Glutamatergic neuron (in vitro differentiated cells): Measurements from ENCODE around the gene FRAS1. TPM values are rescaled to one million over a fixed set of nuclear protein-coding genes. Genes with fewer than 3 reads are reported as not detected.

Experiments
- DNase-seq: peaks from one replicate; pipeline ENCODE4 v3.0.0; 2022
- H3K27ac Mint-ChIP-seq: one replicate; pipeline ENCODE4 v1.8.0; 2020; ENCODE audit warnings: mild to moderate bottlenecking, mixed read lengths, inconsistent platforms; ENCODE audit not compliant: unreplicated experiment
- H3K27me3 Mint-ChIP-seq: one replicate; pipeline ENCODE4 v1.8.0; 2020; ENCODE audit warnings: mild to moderate bottlenecking, moderate library complexity, mixed read lengths, inconsistent platforms; ENCODE audit not compliant: unreplicated experiment
- H3K36me3 Mint-ChIP-seq: one replicate; pipeline ENCODE4 v1.8.0; 2020; ENCODE audit warnings: mild to moderate bottlenecking, mixed read lengths, inconsistent platforms; ENCODE audit not compliant: unreplicated experiment
- H3K4me1 Mint-ChIP-seq: one replicate; pipeline ENCODE4 v1.8.0; 2020; ENCODE audit warnings: mild to moderate bottlenecking, low read depth, mixed read lengths, inconsistent platforms; ENCODE audit not compliant: unreplicated experiment
- H3K4me3 Mint-ChIP-seq: one replicate; pipeline ENCODE4 v1.8.0; 2020; ENCODE audit warnings: mild to moderate bottlenecking, mixed read lengths, inconsistent platforms; ENCODE audit not compliant: unreplicated experiment
- H3K9me3 Mint-ChIP-seq: one replicate; pipeline ENCODE4 v1.8.0; 2020; ENCODE audit warnings: mild to moderate bottlenecking, moderate library complexity, mixed read lengths, inconsistent platforms; ENCODE audit not compliant: unreplicated experiment
- total RNA-seq: library from RNA; stranded (reverse); fragmentation: NEBNext Ultra II Directional; extraction: Animal tissue kit (Norgen Biotek cat#: 25700); gene quantifications from one replicate; pipeline ENCODE4 v1.2.1, GENCODE V29; 2021; ENCODE audit not compliant: unreplicated experiment
- TF ChIP-seq, protein P1 (sequence below): fragments of 200-600 bp; sonication (generic); IDR thresholded peaks from one replicate; pipeline ENCODE4 v1.5.0; 2021; ENCODE audit not compliant: partially characterized antibody, unreplicated experiment

FRAS1 gene
- total RNA-seq, 1 donor from 2014 or later = 18.7 TPM

DNA sequence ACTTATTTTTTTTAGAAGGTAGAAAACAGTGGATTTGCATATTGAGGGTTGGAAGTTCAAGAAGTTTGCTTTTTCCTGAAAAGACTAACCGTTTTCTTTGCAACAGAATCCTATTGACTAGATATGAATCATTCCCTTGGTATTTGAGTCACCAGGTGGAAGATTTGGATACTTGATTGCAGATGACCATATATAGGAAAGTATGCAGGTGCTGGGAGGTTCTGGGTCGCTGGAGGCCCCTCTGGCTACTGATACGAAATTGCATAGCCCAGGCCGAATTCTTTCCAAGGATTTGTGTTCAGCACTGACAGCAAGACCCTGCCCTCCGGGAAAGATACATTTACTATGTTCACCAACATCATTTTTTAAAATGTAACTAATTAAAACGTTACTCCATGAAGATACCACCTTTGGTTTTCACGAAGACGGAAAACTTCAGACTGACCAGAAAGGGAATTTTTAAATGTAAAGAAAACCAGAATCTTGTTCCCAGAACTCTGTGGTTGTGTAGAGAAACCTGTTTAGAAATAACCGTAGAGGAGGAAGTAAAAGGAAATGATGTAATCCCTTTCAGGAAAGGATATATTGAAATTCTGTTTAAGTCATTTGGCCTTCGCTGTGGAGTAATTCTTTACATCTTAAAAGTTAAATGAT lies 495.4 kb downstream of the FRAS1 start:
- no peaks in the 10 kb centered on the region for H3K27me3 Mint-ChIP-seq
- no peaks in the 10 kb centered on the region for H3K4me1 Mint-ChIP-seq
- H3K9me3 Mint-ChIP-seq = no peaks in the 10 kb centered on the region
- H3K36me3 Mint-ChIP-seq = no peaks in the 10 kb centered on the region
- TF ChIP-seq, protein P1, sequence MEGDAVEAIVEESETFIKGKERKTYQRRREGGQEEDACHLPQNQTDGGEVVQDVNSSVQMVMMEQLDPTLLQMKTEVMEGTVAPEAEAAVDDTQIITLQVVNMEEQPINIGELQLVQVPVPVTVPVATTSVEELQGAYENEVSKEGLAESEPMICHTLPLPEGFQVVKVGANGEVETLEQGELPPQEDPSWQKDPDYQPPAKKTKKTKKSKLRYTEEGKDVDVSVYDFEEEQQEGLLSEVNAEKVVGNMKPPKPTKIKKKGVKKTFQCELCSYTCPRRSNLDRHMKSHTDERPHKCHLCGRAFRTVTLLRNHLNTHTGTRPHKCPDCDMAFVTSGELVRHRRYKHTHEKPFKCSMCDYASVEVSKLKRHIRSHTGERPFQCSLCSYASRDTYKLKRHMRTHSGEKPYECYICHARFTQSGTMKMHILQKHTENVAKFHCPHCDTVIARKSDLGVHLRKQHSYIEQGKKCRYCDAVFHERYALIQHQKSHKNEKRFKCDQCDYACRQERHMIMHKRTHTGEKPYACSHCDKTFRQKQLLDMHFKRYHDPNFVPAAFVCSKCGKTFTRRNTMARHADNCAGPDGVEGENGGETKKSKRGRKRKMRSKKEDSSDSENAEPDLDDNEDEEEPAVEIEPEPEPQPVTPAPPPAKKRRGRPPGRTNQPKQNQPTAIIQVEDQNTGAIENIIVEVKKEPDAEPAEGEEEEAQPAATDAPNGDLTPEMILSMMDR = no peak
- DNase-seq = no peak
- no peak overlapping the region for H3K4me3 Mint-ChIP-seq
- no peak overlapping the region for H3K27ac Mint-ChIP-seq

DNA sequence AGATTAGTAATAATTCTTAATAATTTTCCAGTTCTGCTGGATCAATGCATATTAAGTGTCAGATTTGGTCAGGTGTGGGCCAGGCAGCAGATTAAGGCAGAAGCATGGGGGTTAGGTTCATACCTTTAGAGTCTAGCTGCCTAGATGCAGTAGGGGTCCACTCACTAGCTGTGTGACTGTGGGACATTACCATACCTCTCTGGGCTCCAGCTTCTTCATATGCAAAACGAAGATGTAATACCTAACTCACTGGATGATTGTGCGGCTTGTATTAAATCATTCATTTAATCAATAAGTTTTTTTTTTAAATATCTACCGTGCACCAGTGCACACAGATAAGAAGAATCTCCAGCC lies 495.9 kb downstream of the FRAS1 start:
- Mint-ChIP-seq H3K9me3 (no peaks in the 10 kb centered on the region), H3K27ac (no peak overlapping the region), H3K4me1 (no peaks in the 10 kb centered on the region), H3K27me3 (no peaks in the 10 kb centered on the region), H3K4me3 (no peak overlapping the region), H3K36me3 (no peaks in the 10 kb centered on the region)
- DNase-seq = no peak
- TF ChIP-seq, protein P1 = no peak

DNA sequence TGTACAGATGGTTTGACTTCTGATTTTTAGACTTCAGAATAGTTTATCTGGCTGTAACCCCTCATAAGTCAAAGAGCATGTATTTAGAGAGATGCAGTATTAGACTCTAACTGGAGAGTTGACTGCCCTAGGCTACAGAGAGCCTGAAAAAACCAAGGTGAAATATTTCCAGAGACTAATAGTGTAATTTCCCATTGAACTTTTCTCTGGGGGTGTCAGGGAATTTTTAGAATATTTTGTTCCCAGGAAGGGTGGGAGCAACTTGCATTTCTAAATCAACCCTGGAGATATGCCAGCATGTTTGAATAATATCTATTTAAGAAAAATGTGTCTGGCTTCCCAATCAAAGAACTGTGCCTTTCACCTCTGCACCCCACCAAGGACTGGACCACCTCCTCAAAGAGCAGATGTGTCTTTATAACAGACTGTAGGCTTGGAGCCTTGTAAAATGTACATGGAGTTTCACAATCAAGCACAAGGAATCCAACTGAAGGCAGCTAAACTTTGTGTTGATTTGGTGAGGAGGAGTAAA lies 496.5 kb downstream of the FRAS1 start:
- no peak overlapping the region for H3K27ac Mint-ChIP-seq
- no peak overlapping the region for H3K4me3 Mint-ChIP-seq
- H3K27me3 Mint-ChIP-seq = no peaks in the 10 kb centered on the region
- DNase-seq = no peak
- H3K9me3 Mint-ChIP-seq = no peaks in the 10 kb centered on the region
- H3K4me1 Mint-ChIP-seq = no peaks in the 10 kb centered on the region
- H3K36me3 Mint-ChIP-seq = no peaks in the 10 kb centered on the region
- TF ChIP-seq, protein P1 = no peak

DNA sequence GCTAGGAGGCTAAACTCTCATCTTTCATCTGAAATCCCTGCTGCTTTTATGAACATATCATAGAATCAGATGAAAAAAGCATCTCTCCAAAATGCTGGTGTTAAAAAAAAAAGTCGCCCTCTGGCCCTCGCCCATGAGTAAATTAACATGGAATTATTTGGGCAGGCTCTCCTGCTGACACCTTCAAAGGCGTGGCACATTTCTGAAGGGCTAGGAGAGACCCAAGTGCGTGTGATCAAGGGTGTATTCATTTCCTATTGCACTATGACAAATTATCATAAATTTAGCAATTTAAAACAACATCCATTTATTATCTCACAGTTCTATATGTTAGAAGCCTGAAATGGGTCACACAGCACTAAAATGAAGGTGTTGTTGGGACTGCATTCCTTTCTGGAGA lies 499.5 kb downstream of the FRAS1 start:
- H3K27ac Mint-ChIP-seq = no peak overlapping the region
- no peaks in the 10 kb centered on the region for H3K36me3 Mint-ChIP-seq
- H3K27me3 Mint-ChIP-seq = no peaks in the 10 kb centered on the region
- no peaks in the 10 kb centered on the region for H3K9me3 Mint-ChIP-seq
- no peak for DNase-seq
- H3K4me3 Mint-ChIP-seq = no peak overlapping the region
- TF ChIP-seq, protein P1 = no peak
- H3K4me1 Mint-ChIP-seq = no peaks in the 10 kb centered on the region

DNA sequence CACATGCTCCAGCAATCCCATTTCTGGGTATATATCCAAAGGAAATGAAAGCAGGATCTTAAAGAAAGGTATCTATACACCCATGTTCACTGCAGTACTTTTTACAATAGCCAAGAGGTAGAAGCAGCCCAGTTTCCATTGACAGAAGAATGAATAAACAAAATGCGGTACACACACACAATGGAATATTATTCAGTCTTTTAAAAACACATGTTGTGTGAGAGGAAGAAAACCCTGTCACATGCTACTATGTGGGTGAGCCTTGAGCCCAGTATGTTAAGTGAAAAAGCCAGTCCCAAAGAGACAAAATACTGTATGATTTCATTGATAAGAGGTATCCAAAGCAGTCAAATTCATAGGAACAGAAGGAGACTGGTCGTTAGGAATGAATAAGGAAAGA lies 500.7 kb downstream of the FRAS1 start:
- H3K27me3 Mint-ChIP-seq = no peaks in the 10 kb centered on the region
- H3K36me3 Mint-ChIP-seq = no peaks in the 10 kb centered on the region
- TF ChIP-seq, protein P1 = no peak
- no peak for DNase-seq
- H3K4me3 Mint-ChIP-seq = no peak overlapping the region
- peaks cover 6% of the 10 kb centered on the region for H3K4me1 Mint-ChIP-seq
- no peaks in the 10 kb centered on the region for H3K9me3 Mint-ChIP-seq
- no peak overlapping the region for H3K27ac Mint-ChIP-seq
